Endometrial microvascular endothelial cells (primary cell): ENCODE measurements around the gene TM7SF3. TPM values are rescaled to one million over a fixed set of nuclear protein-coding genes. Genes with fewer than 3 reads are reported as not detected.

ENCODE experiments used
- in situ Hi-C: cut with HindIII; loops from 2 replicates; pipeline ENCODE4 v1.10.0; 2017; ENCODE audit warnings: low sequenced_read_pairs, low pct_unique_long_range_greater_than_20kb; ENCODE audit errors: inconsistent ontology term
- total RNA-seq: library from RNA; depleted of rRNA; stranded (reverse); fragments of >200 nt; gene quantifications from one replicate; pipeline ENCODE4 v1.2.3, GENCODE V29; 2015; ENCODE audit errors: inconsistent ontology term

The TM7SF3 gene
- total RNA-seq, 1 donor from 2014 or later, result 78.1 TPM

DNA sequence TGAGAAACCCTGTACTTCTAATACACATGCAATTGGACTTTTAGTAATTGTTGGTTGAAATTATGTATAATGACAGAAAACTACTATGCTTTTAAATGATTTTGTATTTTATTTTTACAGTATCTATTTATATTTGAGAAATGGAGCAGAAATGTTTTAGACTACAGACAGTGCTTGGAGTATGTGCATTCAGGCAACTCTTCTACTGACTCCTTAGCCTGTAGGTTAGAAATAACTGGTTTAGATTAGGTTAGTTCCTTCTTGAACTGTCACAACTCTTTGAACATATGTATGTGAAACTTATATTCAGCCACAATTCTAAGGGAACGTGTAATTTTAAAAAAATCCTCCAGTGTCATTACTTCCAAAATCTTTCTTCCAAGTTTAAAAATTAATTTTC lies 74.2 kb downstream of the TM7SF3 start:
- in situ Hi-C loops, result no loop called here

GRCh38 chr12:26939192-26939832 lies 74.9 kb downstream of the TM7SF3 start:
- in situ Hi-C loops, result no loop called here

GRCh38 chr12:26938701-26939062 lies 75.5 kb downstream of the TM7SF3 start:
- in situ Hi-C loops, result no loop called here

DNA sequence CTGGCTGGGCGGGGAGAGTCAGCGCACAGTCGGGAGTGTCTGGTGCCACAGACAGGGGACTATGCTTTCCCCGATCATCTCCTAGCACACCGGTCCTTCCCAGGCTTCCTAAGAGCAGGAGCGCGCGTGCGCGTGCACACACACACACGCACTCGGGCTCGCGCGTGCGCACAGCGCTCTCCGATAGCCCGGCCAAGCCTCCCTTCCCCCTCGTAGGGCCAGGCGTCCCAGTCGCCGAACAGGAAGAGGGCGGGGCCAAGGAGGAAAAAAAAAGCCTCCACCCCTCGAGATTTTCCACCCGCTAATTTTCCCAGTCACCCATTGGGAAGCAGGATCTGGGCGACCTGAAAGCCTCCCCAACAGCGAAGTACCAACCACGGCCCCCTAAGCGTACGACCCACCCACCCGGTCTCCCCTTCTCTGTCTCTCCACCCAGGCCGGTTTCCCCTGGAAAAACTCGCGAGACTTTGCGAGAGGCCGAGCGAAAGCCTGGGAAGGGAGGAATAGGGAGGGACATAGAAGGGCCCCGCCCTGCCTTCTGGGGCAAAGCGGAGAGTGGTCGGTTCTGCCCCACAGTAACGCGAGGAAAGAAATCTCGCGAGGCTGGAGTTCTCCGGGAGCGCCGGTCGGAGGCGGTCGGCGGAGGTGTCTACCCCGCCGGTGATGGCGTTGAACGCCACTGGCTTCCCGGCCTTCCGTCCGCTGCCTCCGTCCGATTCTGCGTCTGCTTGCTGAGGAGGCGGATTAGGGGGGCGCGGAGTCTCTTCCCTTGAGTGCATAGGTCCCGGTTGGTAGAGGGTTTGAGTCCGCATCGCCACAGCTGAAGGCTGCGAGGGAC lies 76.1 kb downstream of the TM7SF3 start, which contains the start of the genes FGFR1OP2 and INTS13:
FGFR1OP2 (plus strand) TSS at position 608 of the 838 bp plus-strand sequence. CDS start 15,689 bp downstream, outside the sequence.
INTS13 (minus strand) TSS at position 119 of the 838 bp plus-strand sequence. CDS start 1,178 bp downstream, outside the sequence.
- in situ Hi-C loops, result no loop called here

- in situ Hi-C loops, result no loop called here
Measured at GRCh38 chr12:26937443-26937862, 76.7 kb downstream of the TM7SF3 start.

GRCh38 chr12:26936559-26937442 lies 77.4 kb downstream of the TM7SF3 start:
- in situ Hi-C loops, result no loop called here

- in situ Hi-C loops, result no loop called here
Measured at GRCh38 chr12:26935636-26936378, 78.4 kb downstream of the TM7SF3 start.

DNA sequence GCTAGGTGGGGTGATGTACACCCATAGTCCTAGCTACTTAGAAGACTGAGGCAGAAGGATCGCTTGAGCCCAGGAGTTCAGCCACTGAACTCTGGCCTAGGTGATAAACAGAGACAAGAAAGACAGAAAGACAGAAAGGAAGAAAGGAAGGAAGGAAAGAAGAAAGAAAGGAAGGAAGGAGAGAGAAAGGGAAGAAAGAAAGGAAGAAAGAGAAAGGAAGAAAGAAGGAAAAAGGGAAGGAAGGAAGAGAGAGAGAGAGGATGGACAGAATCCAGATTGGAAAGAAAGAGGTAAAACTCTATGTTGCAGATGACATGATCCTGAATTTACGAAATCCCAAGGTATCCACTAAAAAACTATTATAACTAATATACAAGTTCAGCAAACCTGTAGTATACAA lies 84.6 kb downstream of the TM7SF3 start:
- in situ Hi-C loops, result no loop called here

DNA sequence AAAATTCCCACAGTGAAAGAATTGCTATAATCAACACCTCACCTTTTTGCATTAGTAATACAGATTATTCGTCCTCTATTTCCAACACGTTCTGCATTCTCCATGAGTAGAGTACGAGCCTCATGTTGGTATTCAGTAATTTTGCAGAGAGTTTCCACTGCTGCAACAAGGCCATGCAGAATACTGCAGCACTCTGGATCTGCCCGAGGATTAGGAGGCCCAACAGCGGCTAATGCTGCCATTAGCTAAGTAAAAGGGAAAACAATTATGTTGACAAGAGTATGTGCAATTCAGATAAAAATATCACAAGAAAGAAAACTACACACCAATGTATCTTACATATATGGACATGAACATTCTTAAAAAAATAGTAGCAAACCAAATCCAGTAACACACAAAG lies 85.5 kb downstream of the TM7SF3 start:
- in situ Hi-C loops, result no loop called here

Other genes with a start within 250 kb of the TM7SF3 start
- 34.6 TPM for gene ITPR2, start 181.2 kb downstream of the TM7SF3 start, total RNA-seq
- gene INTS13, start 76.4 kb downstream of the TM7SF3 start, total RNA-seq, result 85.9 TPM
- 93.5 TPM for gene FGFR1OP2, start 75.9 kb downstream of the TM7SF3 start, total RNA-seq
- gene MED21, start 8.2 kb upstream of the TM7SF3 start, total RNA-seq, result 49.1 TPM
- gene C12orf71, start 68.2 kb upstream of the TM7SF3 start, total RNA-seq, result not detected
- 20.3 TPM for gene STK38L, start 229.9 kb upstream of the TM7SF3 start, total RNA-seq